Measurements from ENCODE around the gene RPL37A.

GRCh38 chr2:216539791-216540241 is 41.2 kb downstream of the RPL37A start:
- TF ChIP-seq CTCF (IDR thresholded peaks at IDR 0.05; ENCODE audit: insufficient read depth, low read length, poor library complexity, severe bottlenecking) (no peak), EZH2phosphoT487 (conservative IDR thresholded peaks at IDR 0.05; ENCODE audit: low read length) (no peak)
